Panc1 (cell line): ENCODE measurements around the gene MYLK.

Experiments
- CTCF ChIP-seq: fragments of 450-650 bp; IDR thresholded peaks from 2 replicates; pipeline ENCODE4 v1.5.1; 2017; ENCODE audit warnings: mild to moderate bottlenecking
- POLR2AphosphoS5 ChIP-seq: IDR thresholded peaks from 2 replicates; pipeline ENCODE4 v1.6.1; 2012; ENCODE audit warnings: mild to moderate bottlenecking, low read depth, low read length, moderate library complexity
- REST ChIP-seq, 2 experiments: IDR thresholded peaks; 2 replicates each; pipeline ENCODE4 v1.6.1; 2011 to 2012; ENCODE audit warnings: low read depth in 2 of 2, control low read depth in 1 of 2, low read length in 1 of 2, mild to moderate bottlenecking in 1 of 2, moderate library complexity in 1 of 2; ENCODE audit not compliant: insufficient read depth in 1 of 2
- SIN3A ChIP-seq: IDR thresholded peaks from 2 replicates; pipeline ENCODE4 v1.6.1; 2012; ENCODE audit warnings: low read depth, mild to moderate bottlenecking, low read length, moderate library complexity, borderline replicate concordance; ENCODE audit not compliant: insufficient read depth
- TCF7L2 ChIP-seq: IDR thresholded peaks from 2 replicates; pipeline ENCODE4 v1.6.1; 2011; ENCODE audit warnings: mild to moderate bottlenecking, low read depth, low read length, inconsistent platforms

GRCh38 chr3:123571264-123571972 is 312.7 kb downstream of the MYLK start:
- TF ChIP-seq POLR2AphosphoS5, result no peak
- no peak for TF ChIP-seq REST (IDR thresholded peaks at IDR 0.05; ENCODE audit: insufficient read depth in 1 of 2, low read depth in 2 of 2, low read length in 1 of 2)
- no peak for TF ChIP-seq CTCF
- no peak for TF ChIP-seq TCF7L2
- no peak for TF ChIP-seq SIN3A
